Keratinocyte (primary cell): ENCODE data around the gene ABTB1.

ENCODE experiments used
- EZH2 ChIP-seq: IDR thresholded peaks from one replicate; pipeline ENCODE4 v1.6.1; 2012; ENCODE audit warnings: inconsistent platforms, mild to moderate bottlenecking, low read length, moderate library complexity
- TF ChIP-seq, protein P1 (sequence below), 3 experiments: IDR thresholded peaks in 1 of 3; conservative IDR thresholded peaks in 1 of 3; optimal IDR thresholded peaks in 1 of 3; 2 replicates in 2 of 3; 3 replicates in 1 of 3; pipeline versions ENCODE3 to v1.5.1; 2011; ENCODE audit warnings: low read length in 3 of 3, mild to moderate bottlenecking in 3 of 3, moderate library complexity in 2 of 3, control low read depth in 1 of 3, inconsistent platforms in 1 of 3; ENCODE audit not compliant: insufficient read depth in 2 of 3; ENCODE audit errors: extremely low read depth in 1 of 3

DNA sequence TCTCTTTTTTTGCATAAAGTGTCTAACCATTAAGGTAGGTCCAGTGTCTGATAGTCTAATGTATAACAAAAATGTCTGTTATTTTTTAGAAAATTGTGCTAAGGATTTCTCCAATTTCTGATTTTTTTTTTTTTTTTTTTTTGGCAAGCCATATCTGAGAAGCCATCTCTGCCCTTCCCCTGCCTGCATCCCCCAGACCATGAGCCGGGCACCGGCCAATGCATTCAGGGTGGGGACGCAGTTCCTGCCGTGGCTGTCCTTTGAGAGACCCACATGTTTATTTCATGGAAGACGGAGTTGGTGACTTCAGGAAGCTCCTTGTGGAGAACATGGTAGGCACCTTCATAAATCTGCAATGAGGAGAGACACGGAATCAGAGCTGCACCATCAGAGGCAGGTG, 19.2 kb downstream of the ABTB1 start:
- TF ChIP-seq, protein P1, sequence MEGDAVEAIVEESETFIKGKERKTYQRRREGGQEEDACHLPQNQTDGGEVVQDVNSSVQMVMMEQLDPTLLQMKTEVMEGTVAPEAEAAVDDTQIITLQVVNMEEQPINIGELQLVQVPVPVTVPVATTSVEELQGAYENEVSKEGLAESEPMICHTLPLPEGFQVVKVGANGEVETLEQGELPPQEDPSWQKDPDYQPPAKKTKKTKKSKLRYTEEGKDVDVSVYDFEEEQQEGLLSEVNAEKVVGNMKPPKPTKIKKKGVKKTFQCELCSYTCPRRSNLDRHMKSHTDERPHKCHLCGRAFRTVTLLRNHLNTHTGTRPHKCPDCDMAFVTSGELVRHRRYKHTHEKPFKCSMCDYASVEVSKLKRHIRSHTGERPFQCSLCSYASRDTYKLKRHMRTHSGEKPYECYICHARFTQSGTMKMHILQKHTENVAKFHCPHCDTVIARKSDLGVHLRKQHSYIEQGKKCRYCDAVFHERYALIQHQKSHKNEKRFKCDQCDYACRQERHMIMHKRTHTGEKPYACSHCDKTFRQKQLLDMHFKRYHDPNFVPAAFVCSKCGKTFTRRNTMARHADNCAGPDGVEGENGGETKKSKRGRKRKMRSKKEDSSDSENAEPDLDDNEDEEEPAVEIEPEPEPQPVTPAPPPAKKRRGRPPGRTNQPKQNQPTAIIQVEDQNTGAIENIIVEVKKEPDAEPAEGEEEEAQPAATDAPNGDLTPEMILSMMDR (optimal IDR thresholded peaks at IDR 0.05 in 1 of 3, IDR thresholded peaks at IDR 0.05 in 1 of 3, conservative IDR thresholded peaks at IDR 0.05 in 1 of 3; ENCODE audit: extremely low read depth in 1 of 3, insufficient read depth in 2 of 3, low read length in 3 of 3) = no peak
- no peak for TF ChIP-seq EZH2
